Lung (tissue), 12 donors: ENCODE data around the gene TNNI2. TPM values are rescaled to one million over a fixed set of nuclear protein-coding genes. Genes with fewer than 3 reads are reported as not detected.
A peak's percentile ranks its signal among the peaks of the same experiment; 100 is the strongest.

Experiments
- ATAC-seq: fragments of 200-7000 bp; cut with Tn5 transposase; one replicate; pipeline ENCODE4 v1.9.1; 2020; ENCODE audit warnings: moderate number of reproducible peaks; ENCODE audit not compliant: insufficient read depth, low FRiP score
- DNase-seq, 3 donors: peaks; one replicate each; pipeline ENCODE4 v3.0.0-alpha.2; 2013 to 2017
- H3K27ac ChIP-seq, 2 donors: one replicate each; pipeline ENCODE4 v1.5.1; 2013; ENCODE audit warnings: mild to moderate bottlenecking in 2 of 2, moderate library complexity in 2 of 2, control low read depth in 1 of 2, inconsistent platforms in 1 of 2, low read depth in 1 of 2, low read length in 1 of 2
- H3K27me3 ChIP-seq, 3 donors: one replicate each; pipeline ENCODE4 v1.5.1; 2013; ENCODE audit warnings: low read length in 2 of 3; ENCODE audit not compliant: control insufficient read depth in 3 of 3, insufficient read depth in 3 of 3
- H3K36me3 ChIP-seq, 4 donors: one replicate each; pipeline ENCODE4 v1.5.1; 2013; ENCODE audit warnings: low read length in 4 of 4, mild to moderate bottlenecking in 1 of 4, moderate library complexity in 1 of 4; ENCODE audit not compliant: control insufficient read depth in 4 of 4, insufficient read depth in 4 of 4
- H3K4me1 ChIP-seq, 5 donors: one replicate each; pipeline ENCODE4 v1.5.1; 2013; ENCODE audit warnings: low read length in 5 of 5, mild to moderate bottlenecking in 2 of 5, moderate library complexity in 1 of 5; ENCODE audit not compliant: control insufficient read depth in 5 of 5, insufficient read depth in 5 of 5
- H3K4me3 ChIP-seq: one replicate; pipeline ENCODE4 v1.5.1; 2013; ENCODE audit warnings: mild to moderate bottlenecking, control low read depth, moderate library complexity
- H3K9ac ChIP-seq, 2 donors: one replicate each; pipeline ENCODE4 v1.5.1; 2013; ENCODE audit warnings: low read length in 2 of 2, control low read depth in 1 of 2; ENCODE audit not compliant: insufficient read depth in 1 of 2
- H3K9me3 ChIP-seq, 4 donors: one replicate each; pipeline ENCODE4 v1.5.1; 2013; ENCODE audit warnings: low read length in 3 of 4, mild to moderate bottlenecking in 1 of 4, moderate library complexity in 1 of 4; ENCODE audit not compliant: control insufficient read depth in 4 of 4, insufficient read depth in 3 of 4
- CTCF ChIP-seq: IDR thresholded peaks from 2 replicates; pipeline ENCODE4 v1.5.1; 2012; ENCODE audit warnings: mild to moderate bottlenecking; ENCODE audit errors: control extremely low read depth, extremely low read depth
- WGBS, 2 donors: extraction: QIAGEN DNeasy Blood & Tissue Kit; methylation state at CpG; one replicate each; pipeline ENCODE4 v1.1.7; 2013; 5-methylcytosine and 5-hydroxymethylcytosine counted together
- polyA plus RNA-seq, 2 donors: library from polyadenylated mRNA; stranded (reverse); fragments of 200-250 nt; gene quantifications; one replicate each; pipeline ENCODE4 v1.2.1, GENCODE V29; 2013
- total RNA-seq, 2 donors: library from RNA; depleted of rRNA in 1 of 2; stranded (reverse); fragments of >200 nt in 1 of 2; gene quantifications; one replicate each; pipeline ENCODE4 v1.2.1, GENCODE V29; 2014 to 2021
- donor health status: control.
- donor health status: control.
- donor health status: Bipolar disorder and iron deficiency.
- donor health status: healthy.
- donor health status: DM: yes; HTN: yes; CAD: no.

Gene TNNI2
- total and polyA plus RNA-seq, 4 donors: 3.1 to 35.8 (median 12.2) TPM

GRCh38 chr11:1840780-1841480 is 2.1 kb downstream of the TNNI2 start:
- WGBS, 2 donors: 91 to 94% methylated on average over 34 to 37 of the region's 37 CpGs
- peak overlapping the region; percentile 9 for H3K4me3 ChIP-seq
- H3K27ac ChIP-seq: no peak overlapping the region
- H3K9ac ChIP-seq: no peak overlapping the region
- peaks cover 0 to 4% (median 0%) of the 10 kb centered on the region in 3 donors for H3K27me3 ChIP-seq
- H3K9me3 ChIP-seq: no peaks in the 10 kb centered on the region
- no peaks in the 10 kb centered on the region for H3K36me3 ChIP-seq
- no peak for TF ChIP-seq CTCF
- ATAC-seq: no peak
- H3K4me1 ChIP-seq: peaks cover 0 to 9% (median 0%) of the 10 kb centered on the region in 5 donors
- no peak for DNase-seq

- H3K4me1 ChIP-seq: peaks cover 0 to 9% (median 0%) of the 10 kb centered on the region in 5 donors
- no peak for TF ChIP-seq CTCF
- H3K4me3 ChIP-seq: no peak overlapping the region
- ATAC-seq (no peak), DNase-seq (no peak)
- H3K9ac ChIP-seq: no peak overlapping the region
- H3K27ac ChIP-seq: no peak overlapping the region
- H3K36me3 ChIP-seq: no peaks in the 10 kb centered on the region
- no peaks in the 10 kb centered on the region for H3K9me3 ChIP-seq
- peaks cover 0 to 4% (median 0%) of the 10 kb centered on the region in 3 donors for H3K27me3 ChIP-seq
- WGBS, 2 donors: 91 to 93% methylated on average over 19 of the region's 19 CpGs
These were observed 2.8 kb downstream of the TNNI2 start for GRCh38 chr11:1841511-1842148.

GRCh38 chr11:1842149-1843097 is 3.6 kb downstream of the TNNI2 start:
- H3K4me1 ChIP-seq: peaks cover 0 to 9% (median 0%) of the 10 kb centered on the region in 5 donors
- ATAC-seq (no peak), DNase-seq (no peak)
- H3K9me3 ChIP-seq: no peaks in the 10 kb centered on the region
- no peak overlapping the region for H3K27ac ChIP-seq
- whole genome bisulfite sequencing, 2 donors: 91 to 92% methylated on average over 29 of the region's 29 CpGs
- H3K36me3 ChIP-seq: no peaks in the 10 kb centered on the region
- no peak overlapping the region for H3K9ac ChIP-seq
- peaks cover 0 to 4% (median 0%) of the 10 kb centered on the region in 3 donors for H3K27me3 ChIP-seq
- H3K4me3 ChIP-seq: no peak overlapping the region
- TF ChIP-seq CTCF: no peak
